ENCODE results near the gene TULP4. TPM values are rescaled to one million over a fixed set of nuclear protein-coding genes. Genes with fewer than 3 reads are reported as not detected.

Gene TULP4
- total RNA-seq, 1 donor from 2014 or later = 252 TPM

- peak; percentile 81 for DNase-seq (ENCODE audit: low spot score)
- peaks cover 2% of the 10 kb centered on the region for H3K27me3 Mint-ChIP-seq (ENCODE audit: insufficient read depth, low read depth)
These were observed 194.3 kb downstream of the TULP4 start for GRCh38 chr6:158506601-158507000.

GRCh38 chr6:158507174-158507573 is 194.9 kb downstream of the TULP4 start:
- Mint-ChIP-seq H3K9me3 (no peaks in the 10 kb centered on the region), H3K4me1 (no peaks in the 10 kb centered on the region), H3K27me3 (ENCODE audit: insufficient read depth, low read depth) (peaks cover 2% of the 10 kb centered on the region), H3K36me3 (peaks cover 38% of the 10 kb centered on the region), H3K27ac (no peak overlapping the region), H3K4me3 (no peak overlapping the region)
- H3K36me3 ChIP-seq = no peaks in the 10 kb centered on the region
- H3K4me1 ChIP-seq = no peaks in the 10 kb centered on the region
- no peaks in the 10 kb centered on the region for H3K79me2 ChIP-seq (ENCODE audit: low read depth)
- no peaks in the 10 kb centered on the region for H3K9me3 ChIP-seq (ENCODE audit: low read depth)
- no peaks in the 10 kb centered on the region for H4K20me1 ChIP-seq (ENCODE audit: low read depth)
- TF ChIP-seq CTCF (IDR thresholded peaks at IDR 0.05) (no peak), EZH2phosphoT487 (IDR thresholded peaks at IDR 0.05) (no peak), EZH2 (IDR thresholded peaks at IDR 0.05) (no peak)
- no peak overlapping the region for H3K27ac ChIP-seq
- DNase-seq (ENCODE audit: low spot score) = no peak
- no peak overlapping the region for H3K4me3 ChIP-seq
- H3K4me2 ChIP-seq = no peak overlapping the region
- H3K9ac ChIP-seq = no peak overlapping the region
- no peak overlapping the region for H2AFZ ChIP-seq (replicated peaks)
- no peaks in the 10 kb centered on the region for H3F3A ChIP-seq (ENCODE audit: low read depth)
- no peaks in the 10 kb centered on the region for H3K27me3 ChIP-seq

More at GRCh38 chr6:158506601-158507000, 194.3 kb downstream of the TULP4 start:
- H3K4me3 Mint-ChIP-seq = no peak overlapping the region
- no peaks in the 10 kb centered on the region for H3K9me3 Mint-ChIP-seq
- no peaks in the 10 kb centered on the region for H3K36me3 ChIP-seq
- no peak overlapping the region for H3K27ac ChIP-seq
- H3K36me3 Mint-ChIP-seq = peaks cover 39% of the 10 kb centered on the region
- no peaks in the 10 kb centered on the region for H4K20me1 ChIP-seq (ENCODE audit: low read depth)
- no peaks in the 10 kb centered on the region for H3F3A ChIP-seq (ENCODE audit: low read depth)
- no peak overlapping the region for H3K4me3 ChIP-seq
- H3K79me2 ChIP-seq (ENCODE audit: low read depth) = no peaks in the 10 kb centered on the region
- no peaks in the 10 kb centered on the region for H3K4me1 Mint-ChIP-seq
- H3K4me1 ChIP-seq = no peaks in the 10 kb centered on the region
- no peak overlapping the region for H2AFZ ChIP-seq (replicated peaks)
- no peaks in the 10 kb centered on the region for H3K9me3 ChIP-seq (ENCODE audit: low read depth)
- TF ChIP-seq CTCF (IDR thresholded peaks at IDR 0.05) (peak; percentile 82), EZH2 (IDR thresholded peaks at IDR 0.05) (no peak)
- no peak overlapping the region for H3K9ac ChIP-seq
- H3K27ac Mint-ChIP-seq = no peak overlapping the region
- H3K27me3 ChIP-seq = no peaks in the 10 kb centered on the region
- no peak overlapping the region for H3K4me2 ChIP-seq

GRCh38 chr6:158508450-158508849 is 196.2 kb downstream of the TULP4 start:
- Mint-ChIP-seq H3K9me3 (no peaks in the 10 kb centered on the region), H3K27me3 (ENCODE audit: insufficient read depth, low read depth) (peaks cover 2% of the 10 kb centered on the region), H3K27ac (no peak overlapping the region), H3K4me3 (no peak overlapping the region), H3K36me3 (peaks cover 34% of the 10 kb centered on the region), H3K4me1 (no peaks in the 10 kb centered on the region)
- H3K4me1 ChIP-seq = no peaks in the 10 kb centered on the region
- no peaks in the 10 kb centered on the region for H4K20me1 ChIP-seq (ENCODE audit: low read depth)
- no peak overlapping the region for H3K27ac ChIP-seq
- no peaks in the 10 kb centered on the region for H3K79me2 ChIP-seq (ENCODE audit: low read depth)
- no peaks in the 10 kb centered on the region for H3K9me3 ChIP-seq (ENCODE audit: low read depth)
- H3K4me3 ChIP-seq = no peak overlapping the region
- no peak overlapping the region for H3K4me2 ChIP-seq
- DNase-seq (ENCODE audit: low spot score) = no peak
- H3K9ac ChIP-seq = no peak overlapping the region
- no peaks in the 10 kb centered on the region for H3K36me3 ChIP-seq
- TF ChIP-seq CTCF (IDR thresholded peaks at IDR 0.05) (no peak), EZH2 (IDR thresholded peaks at IDR 0.05) (no peak), EZH2phosphoT487 (IDR thresholded peaks at IDR 0.05) (no peak)
- no peak overlapping the region for H2AFZ ChIP-seq (replicated peaks)
- H3K27me3 ChIP-seq = no peaks in the 10 kb centered on the region
- no peaks in the 10 kb centered on the region for H3F3A ChIP-seq (ENCODE audit: low read depth)

All from neural progenitor cell (in vitro differentiated cells).